Kidney (tissue), 14 donors: ENCODE results near the gene TGM1. TPM values are rescaled to one million over a fixed set of nuclear protein-coding genes. Genes with fewer than 3 reads are reported as not detected.

Experiments used
- DNase-seq, 5 donors: peaks; one replicate each; pipeline ENCODE4 v3.0.0-alpha.2; 2013 to 2020
- FAIRE-seq: peaks from 2 replicates; lab custom pipeline; 2012; peaks lifted over from hg19 to GRCh38; lab: Jason Lieb, UNC
- H3K27ac ChIP-seq, 2 donors: one replicate each; pipeline ENCODE4 v1.7.0; 2013; ENCODE audit warnings: low read depth in 2 of 2, low read length in 2 of 2, inconsistent platforms in 1 of 2
- H3K27me3 ChIP-seq: one replicate; pipeline ENCODE4 v1.7.1; 2013; ENCODE audit warnings: low read length, inconsistent platforms; ENCODE audit not compliant: control insufficient read depth, insufficient read depth
- H3K36me3 ChIP-seq, 3 donors: one replicate each; pipeline versions ENCODE4 v1.7.0 to v1.7.1; 2013; ENCODE audit warnings: low read length in 3 of 3, control low read depth in 1 of 3, inconsistent platforms in 1 of 3; ENCODE audit not compliant: insufficient read depth in 3 of 3, control insufficient read depth in 2 of 3
- H3K4me1 ChIP-seq, 3 donors: one replicate each; pipeline versions ENCODE4 v1.7.0 to v1.7.1; 2013; ENCODE audit warnings: low read length in 3 of 3, inconsistent platforms in 1 of 3, low read depth in 1 of 3; ENCODE audit not compliant: control insufficient read depth in 2 of 3, insufficient read depth in 2 of 3
- H3K4me3 ChIP-seq, 3 donors: one replicate each; pipeline versions ENCODE4 v1.7.0 to v1.8.1; 2013; ENCODE audit warnings: low read length in 3 of 3, control low read depth in 1 of 3, inconsistent platforms in 1 of 3
- H3K9ac ChIP-seq, 3 donors: one replicate each; pipeline versions ENCODE4 v1.7.0 to v1.7.1; 2013; ENCODE audit warnings: low read length in 3 of 3, control low read depth in 1 of 3, inconsistent platforms in 1 of 3
- H3K9me3 ChIP-seq, 3 donors: one replicate each; pipeline versions ENCODE4 v1.7.0 to v1.7.1; 2013; ENCODE audit warnings: low read length in 3 of 3, control low read depth in 1 of 3, inconsistent platforms in 1 of 3; ENCODE audit not compliant: control insufficient read depth in 2 of 3, insufficient read depth in 1 of 3
- CTCF ChIP-seq: IDR thresholded peaks from 3 replicates; pipeline ENCODE4 v1.5.1; 2012; ENCODE audit warnings: mild to moderate bottlenecking, moderate library complexity, borderline replicate concordance; ENCODE audit not compliant: insufficient read depth; ENCODE audit errors: extremely low read depth
- intact Hi-C: fragments of 100-400 bp; cut with DNase I; formaldehyde crosslinking; loops from one replicate; pipeline ENCODE4 v1.11.1; 2022
- polyA plus RNA-seq: library from polyadenylated mRNA; stranded (reverse); fragments of 350-450 nt; fragmentation: Illumina TruSeq; extraction: RNeasy Lipid Tissue Mini Kit (QIAGEN cat#74804); gene quantifications from one replicate; pipeline ENCODE4 v1.2.3, GENCODE V29; 2014; ENCODE audit warnings: low read depth, low replicate concordance; ENCODE audit not compliant: insufficient read depth
- total RNA-seq: library from RNA; stranded (reverse); fragmentation: NEBNext Ultra II Directional; extraction: Animal tissue kit (Norgen Biotek cat#: 25700); gene quantifications from one replicate; pipeline ENCODE4 v1.2.1, GENCODE V29; 2021
- donor health status: control.
- donor health status: control.
- donor health status: control.
- donor health status: control.
- donor health status: control.
- donor health status: DM: yes; HTN: yes; CAD: no.
- donor health status: Normal renal cell carcinoma (clear cell type).

Gene TGM1
- total and polyA plus RNA-seq, 2 donors from 2014 or later = 4.5 to 13.1 TPM

- no peaks in the 10 kb centered on the region for H3K9me3 ChIP-seq
- peaks cover 0 to 25% (median 13%) of the 10 kb centered on the region in 3 donors for H3K4me1 ChIP-seq
- peak overlapping the region; percentile 86 to 96 (median 96) for H3K4me3 ChIP-seq
- no peaks in the 10 kb centered on the region for H3K27me3 ChIP-seq
- no peak for FAIRE-seq
- H3K36me3 ChIP-seq = peaks cover 8 to 25% (median 21%) of the 10 kb centered on the region in 3 donors
- intact Hi-C loops = no loop called here
- no peak overlapping the region for H3K27ac ChIP-seq
- TF ChIP-seq CTCF = no peak
- no peak for DNase-seq
- H3K9ac ChIP-seq = peak overlapping the region; percentile 84 to 94 (median 92)
These were observed 29.5 kb downstream of the TGM1 start for GRCh38 chr14:24233538-24233866.

- Histone ChIP-seq H3K4me1 (peaks cover 0 to 25% (median 13%) of the 10 kb centered on the region in 3 donors), H3K4me3 (peak within 1 kb of the TSS; percentile 86 to 96 (median 96)), H3K27me3 (no peaks in the 10 kb centered on the region), H3K9me3 (no peaks in the 10 kb centered on the region), H3K9ac (peak within 1 kb of the TSS; percentile 92 to 96 (median 94)), H3K36me3 (peaks cover 8 to 19% (median 16%) of the 10 kb centered on the region in 3 donors), H3K27ac (peak within 1 kb of the TSS; percentile 89 to 94)
- DNase-seq (no peak), FAIRE-seq (no peak)
- TF ChIP-seq CTCF = no peak
- intact Hi-C loops = no loop called here
These were observed 30.1 kb downstream of the TGM1 start, which contains the start of gene GMPR2 for GRCh38 chr14:24232645-24233537. GMPR2 (plus strand) TSS chr14:24232929; CDS start chr14:24233254, 325 bp downstream.

GRCh38 chr14:24232121-24232644, 30.8 kb downstream of the TGM1 start, which contains the start of gene NEDD8:
NEDD8 (minus strand) TSS chr14:24232367; CDS start chr14:24232267, 100 bp downstream.
- H3K4me1 ChIP-seq = peaks cover 0 to 25% (median 13%) of the 10 kb centered on the region in 3 donors
- H3K36me3 ChIP-seq = peaks cover 8 to 16% (median 13%) of the 10 kb centered on the region in 3 donors
- TF ChIP-seq CTCF = no peak
- H3K9me3 ChIP-seq = no peaks in the 10 kb centered on the region
- H3K4me3 ChIP-seq = peak within 1 kb of the TSS; percentile 86 to 96 (median 96)
- DNase-seq (peak; percentile 91 to 98 (median 95)), FAIRE-seq (no peak)
- peak within 1 kb of the TSS; percentile 89 to 94 for H3K27ac ChIP-seq
- no peaks in the 10 kb centered on the region for H3K27me3 ChIP-seq
- intact Hi-C loops = no loop called here
- H3K9ac ChIP-seq = peak within 1 kb of the TSS; percentile 92 to 96 (median 94)
